ENCODE data around the gene MIER3.
A peak's percentile ranks its signal among the peaks of the same experiment; 100 is the strongest.

The MIER3 gene

GRCh38 chr5:56958595-56958994 is 6.7 kb upstream of the MIER3 start:
- no peak for DNase-seq

GRCh38 chr5:56954262-56954661 is 2.3 kb upstream of the MIER3 start:
- DNase-seq = no peak

- DNase-seq = peak; percentile 12
Measured at GRCh38 chr5:56951126-56951945, 587 bp downstream of the MIER3 start.

- peak; percentile 36 for DNase-seq
Measured at GRCh38 chr5:56950626-56951125, 1.2 kb downstream of the MIER3 start.

GRCh38 chr5:56947052-56947451 is 4.9 kb downstream of the MIER3 start:
- DNase-seq = no peak

- no peak for DNase-seq
Measured at GRCh38 chr5:56941981-56942380, 9.9 kb downstream of the MIER3 start.

GRCh38 chr5:56938858-56939257 is 13.1 kb downstream of the MIER3 start:
- no peak for DNase-seq

- DNase-seq = no peak
Measured at GRCh38 chr5:56934325-56934724, 17.6 kb downstream of the MIER3 start.

GRCh38 chr5:56922922-56923321 is 29.0 kb downstream of the MIER3 start:
- DNase-seq = no peak

GRCh38 chr5:56919942-56920662 is 31.8 kb downstream of the MIER3 start:
- DNase-seq = no peak

GRCh38 chr5:56918054-56918453 is 33.9 kb downstream of the MIER3 start:
- DNase-seq = no peak

GRCh38 chr5:56917534-56917933 is 34.4 kb downstream of the MIER3 start:
- DNase-seq = no peak

- DNase-seq = no peak
Measured at GRCh38 chr5:56914678-56915077, 37.2 kb downstream of the MIER3 start.

- DNase-seq = no peak
Measured at GRCh38 chr5:56913766-56914165, 38.2 kb downstream of the MIER3 start.

- DNase-seq = no peak
Measured at GRCh38 chr5:56910210-56910965, 41.5 kb downstream of the MIER3 start.

- DNase-seq = peak; percentile 79
Measured at GRCh38 chr5:56909294-56910209, 42.4 kb downstream of the MIER3 start, which contains the start of gene SETD9. Gene SETD9, plus strand, starts transcription at chr5:56909596. Its CDS starts 50 bp downstream, at chr5:56909646.

GRCh38 chr5:56908942-56909293 is 43.0 kb downstream of the MIER3 start:
- DNase-seq = no peak

- DNase-seq = peak; percentile 34
Measured at GRCh38 chr5:56900858-56901578, 50.9 kb downstream of the MIER3 start.

- DNase-seq = no peak
Measured at GRCh38 chr5:56900395-56900794, 51.5 kb downstream of the MIER3 start.

- DNase-seq = no peak
Measured at GRCh38 chr5:56898213-56898612, 53.7 kb downstream of the MIER3 start.

GRCh38 chr5:56896763-56897162 is 55.2 kb downstream of the MIER3 start:
- DNase-seq = no peak
